Liver (tissue), 9 donors: ENCODE measurements around the gene GABBR2. TPM values are rescaled to one million over a fixed set of nuclear protein-coding genes. Genes with fewer than 3 reads are reported as not detected.
"Not testable (repeated sequence)": the region's sequence is repeated elsewhere in the genome, so short reads cannot be mapped to it uniquely, and the experiment has no call there.

Source experiments
- DNase-seq: peaks from one replicate; pipeline ENCODE4 v3.0.0-alpha.2; 2017; ENCODE audit warnings: low spot score
- H3K27ac ChIP-seq, 2 donors: one replicate each; pipeline ENCODE4 v1.7.0; 2013; ENCODE audit warnings: inconsistent platforms in 2 of 2, low read length in 2 of 2, control low read depth in 1 of 2, low read depth in 1 of 2, mild to moderate bottlenecking in 1 of 2
- H3K27me3 ChIP-seq, 4 donors: one replicate each; pipeline versions ENCODE4 v1.6.1 to v1.7.0; 2013; ENCODE audit warnings: low read length in 3 of 4, inconsistent platforms in 1 of 4, mild to moderate bottlenecking in 1 of 4, moderate library complexity in 1 of 4; ENCODE audit not compliant: control insufficient read depth in 4 of 4, insufficient read depth in 4 of 4
- H3K36me3 ChIP-seq, 4 donors: one replicate each; pipeline versions ENCODE4 v1.6.1 to v1.7.0; 2013; ENCODE audit warnings: low read length in 3 of 4, mild to moderate bottlenecking in 3 of 4, low read depth in 1 of 4, moderate library complexity in 1 of 4; ENCODE audit not compliant: control insufficient read depth in 4 of 4, insufficient read depth in 3 of 4
- H3K4me1 ChIP-seq, 4 donors: one replicate each; pipeline versions ENCODE4 v1.6.1 to v1.7.0; 2013; ENCODE audit warnings: low read length in 3 of 4, mild to moderate bottlenecking in 3 of 4, moderate library complexity in 1 of 4; ENCODE audit not compliant: control insufficient read depth in 4 of 4, insufficient read depth in 4 of 4
- H3K4me3 ChIP-seq, 3 donors: one replicate each; pipeline versions ENCODE4 v1.6.1 to v1.7.0; 2013; ENCODE audit warnings: low read length in 3 of 3, control low read depth in 1 of 3, low read depth in 1 of 3, mild to moderate bottlenecking in 1 of 3
- H3K9ac ChIP-seq, 2 donors: one replicate each; pipeline ENCODE4 v1.7.0; 2013; ENCODE audit warnings: low read length in 2 of 2, mild to moderate bottlenecking in 2 of 2, moderate library complexity in 2 of 2, control low read depth in 1 of 2, low read depth in 1 of 2
- H3K9me3 ChIP-seq, 4 donors: one replicate each; pipeline versions ENCODE4 v1.6.1 to v1.7.0; 2013; ENCODE audit warnings: low read length in 3 of 4; ENCODE audit not compliant: control insufficient read depth in 4 of 4
- ATF3 ChIP-seq: IDR thresholded peaks from 2 replicates; pipeline ENCODE4 v1.6.1; 2016; ENCODE audit warnings: antibody characterized with exemption
- CTCF ChIP-seq: fragments of 150-350 bp; IDR thresholded peaks from 2 replicates; pipeline ENCODE4 v1.5.1; 2017; ENCODE audit warnings: improper control_type of control experiment, low read depth, low read length; ENCODE audit not compliant: missing input control
- EGR1 ChIP-seq, 2 donors: IDR thresholded peaks; 2 replicates each; pipeline ENCODE4 v1.6.1; 2016 to 2018; ENCODE audit warnings: antibody characterized with exemption in 2 of 2, low read depth in 2 of 2
- FOXA1 ChIP-seq: IDR thresholded peaks from 2 replicates; pipeline ENCODE4 v1.6.1; 2016; ENCODE audit warnings: antibody characterized with exemption
- FOXA2 ChIP-seq: IDR thresholded peaks from 2 replicates; pipeline ENCODE4 v1.6.1; 2016; ENCODE audit warnings: antibody characterized with exemption
- GABPA ChIP-seq, 2 donors: IDR thresholded peaks in 1 of 2; conservative IDR thresholded peaks in 1 of 2; 2 replicates each; pipeline ENCODE4 v1.6.1; 2016; ENCODE audit warnings: antibody characterized with exemption in 2 of 2, mild to moderate bottlenecking in 1 of 2, moderate library complexity in 1 of 2
- HNF4G ChIP-seq: IDR thresholded peaks from 2 replicates; pipeline ENCODE4 v1.6.1; 2016; ENCODE audit warnings: antibody characterized with exemption
- JUND ChIP-seq, 2 donors: IDR thresholded peaks; 2 replicates each; pipeline ENCODE4 v1.6.1; 2016; ENCODE audit warnings: antibody characterized with exemption in 2 of 2
- MAX ChIP-seq: IDR thresholded peaks from 2 replicates; pipeline ENCODE4 v1.6.1; 2016; ENCODE audit warnings: antibody characterized with exemption
- NR2F2 ChIP-seq: IDR thresholded peaks from 2 replicates; pipeline ENCODE4 v1.6.1; 2016; ENCODE audit warnings: antibody characterized with exemption
- RAD21 ChIP-seq, 2 donors: IDR thresholded peaks; 2 replicates each; pipeline ENCODE4 v1.6.1; 2016; ENCODE audit warnings: antibody characterized with exemption in 2 of 2, mild to moderate bottlenecking in 2 of 2
- RXRA ChIP-seq, 2 donors: IDR thresholded peaks; 2 replicates each; pipeline ENCODE4 v1.6.1; 2017 to 2018; ENCODE audit warnings: antibody characterized with exemption in 2 of 2, mild to moderate bottlenecking in 1 of 2
- SP1 ChIP-seq: IDR thresholded peaks from 2 replicates; pipeline ENCODE4 v1.6.1; 2018; ENCODE audit warnings: antibody characterized with exemption, mild to moderate bottlenecking
- TAF1 ChIP-seq: conservative IDR thresholded peaks from 2 replicates; pipeline ENCODE4 v1.6.1; 2016; ENCODE audit warnings: antibody characterized with exemption, mild to moderate bottlenecking
- YY1 ChIP-seq: IDR thresholded peaks from 2 replicates; pipeline ENCODE4 v1.6.1; 2016; ENCODE audit warnings: antibody characterized with exemption, mild to moderate bottlenecking
- WGBS: extraction: QIAGEN DNeasy Blood & Tissue Kit; methylation state at CpG from one replicate; pipeline ENCODE4 v1.1.7; 2013; 5-methylcytosine and 5-hydroxymethylcytosine counted together
- polyA plus RNA-seq, 2 donors: library from polyadenylated mRNA; stranded (reverse) in 1 of 2; unstranded in 1 of 2; fragments of 200-250 nt in 1 of 2; fragments of >200 nt in 1 of 2; fragmentation: Nextera tagmentation in 1 of 2; extraction: Ambion mirVana in 1 of 2; gene quantifications; one replicate each; pipeline versions ENCODE4 v1.2.1 to v1.2.3, GENCODE V29; 2013 to 2015
- total RNA-seq, 2 donors: library from RNA; depleted of rRNA; stranded (reverse); fragments of >200 nt; gene quantifications; one replicate each; pipeline ENCODE4 v1.2.3, GENCODE V29; 2014
- donor health status: healthy.
- donor health status: healthy.
- donor health status: healthy.
- donor health status: healthy.
- donor health status: healthy.

Gene GABBR2
- total and polyA plus RNA-seq, 4 donors: 0.03 to 0.23 (median 0.08) TPM; not detected in 1

DNA sequence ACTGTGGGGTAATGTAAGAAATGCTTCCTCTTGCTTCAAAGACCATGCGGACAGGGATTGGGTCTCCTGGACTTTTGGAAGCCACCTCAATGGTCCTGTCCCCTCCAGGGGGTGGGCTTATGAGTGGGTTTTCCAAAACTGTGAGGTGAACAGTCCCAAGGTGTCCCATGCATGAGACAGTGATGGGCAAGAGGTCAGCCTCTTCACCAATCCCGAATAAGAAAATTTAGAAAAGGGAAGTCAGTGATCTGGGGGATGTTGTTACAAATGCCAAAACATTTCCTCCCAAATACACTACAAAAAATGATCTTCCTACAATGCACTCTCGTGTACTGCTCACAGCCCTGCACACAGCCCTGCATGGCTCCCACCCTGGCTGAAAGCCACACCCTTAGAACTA is 237.6 kb downstream of the GABBR2 start:
- Histone ChIP-seq H3K9ac (no peak overlapping the region), H3K27me3 (no peaks in the 10 kb centered on the region), H3K27ac (no peak overlapping the region), H3K4me3 (no peak overlapping the region), H3K9me3 (no peaks in the 10 kb centered on the region), H3K4me1 (no peaks in the 10 kb centered on the region), H3K36me3 (no peaks in the 10 kb centered on the region)
- TF ChIP-seq YY1 (no peak), RXRA (IDR thresholded peaks at IDR 0.05) (no peak), FOXA1 (no peak), JUND (IDR thresholded peaks at IDR 0.05) (no peak)
- 82% methylated on average over 3 of the region's 3 CpGs for WGBS
- DNase-seq: no peak

GRCh38 chr9:98468567-98469239 is 240.0 kb downstream of the GABBR2 start:
- DNase-seq: no peak
- H3K36me3 ChIP-seq: no peaks in the 10 kb centered on the region
- no peak overlapping the region for H3K27ac ChIP-seq
- no peak overlapping the region for H3K4me3 ChIP-seq
- no peaks in the 10 kb centered on the region for H3K9me3 ChIP-seq
- 90% methylated on average over 5 of the region's 5 CpGs for WGBS
- H3K4me1 ChIP-seq: no peaks in the 10 kb centered on the region
- TF ChIP-seq HNF4G: no peak
- no peak for TF ChIP-seq ATF3
- no peak for TF ChIP-seq FOXA1
- TF ChIP-seq MAX: no peak
- no peak for TF ChIP-seq NR2F2
- no peak for TF ChIP-seq RAD21 (IDR thresholded peaks at IDR 0.05)
- TF ChIP-seq SP1: no peak
- TF ChIP-seq CTCF: no peak
- TF ChIP-seq JUND (IDR thresholded peaks at IDR 0.05): no peak
- no peak overlapping the region for H3K9ac ChIP-seq
- no peaks in the 10 kb centered on the region for H3K27me3 ChIP-seq

DNA sequence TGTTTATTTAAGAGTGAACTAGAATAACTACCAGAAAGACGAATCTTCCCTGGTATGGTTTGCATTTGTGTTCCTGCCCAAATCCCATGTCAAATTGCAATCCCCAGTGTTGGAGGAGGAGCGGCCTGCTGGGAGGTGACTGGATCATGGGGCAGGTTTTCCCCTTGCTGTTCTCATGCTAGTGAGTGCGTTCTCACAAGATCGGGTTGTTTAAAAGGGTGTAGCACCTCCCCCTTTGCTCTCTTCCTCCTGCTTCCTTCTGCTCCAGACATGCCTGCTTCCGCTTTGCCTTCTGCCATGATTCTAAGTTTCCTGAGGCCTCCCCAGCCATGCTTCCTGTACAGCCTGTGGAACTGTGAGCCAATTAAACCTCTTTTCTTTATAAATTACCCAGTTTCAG is 242.9 kb downstream of the GABBR2 start:
- DNase-seq: no peak
- H3K9ac ChIP-seq: no peak overlapping the region
- no peak for TF ChIP-seq FOXA2
- no peak for TF ChIP-seq GABPA (IDR thresholded peaks at IDR 0.05 in 1 of 2, conservative IDR thresholded peaks at IDR 0.05 in 1 of 2)
- no peak for TF ChIP-seq MAX
- TF ChIP-seq YY1: no peak
- TF ChIP-seq HNF4G: no peak
- no peak for TF ChIP-seq TAF1
- TF ChIP-seq EGR1 (IDR thresholded peaks at IDR 0.05; ENCODE audit: low read depth in 2 of 2): no peak
- no peak for TF ChIP-seq RXRA (IDR thresholded peaks at IDR 0.05)
- no peak for TF ChIP-seq ATF3

GRCh38 chr9:98464156-98464690 is 244.5 kb downstream of the GABBR2 start:
- H3K9me3 ChIP-seq: peaks cover 3 to 15% (median 5%) of the 10 kb centered on the region in 4 donors
- H3K4me3 ChIP-seq, H3K27ac ChIP-seq, H3K4me1 ChIP-seq, H3K36me3 ChIP-seq, H3K9ac ChIP-seq, DNase-seq, H3K27me3 ChIP-seq: not testable (repeated sequence)
- WGBS: 97% methylated on average over 30 of the region's 30 CpGs

More for the DNA sequence above, 242.9 kb downstream of the GABBR2 start:
- WGBS: 77% methylated on average over 5 of the region's 5 CpGs
- Histone ChIP-seq H3K9me3 (peaks cover under 1 to 11% (median 4%) of the 10 kb centered on the region in 4 donors), H3K27ac (no peak overlapping the region), H3K27me3 (no peaks in the 10 kb centered on the region), H3K4me3 (no peak overlapping the region), H3K4me1 (no peaks in the 10 kb centered on the region), H3K36me3 (no peaks in the 10 kb centered on the region)
